A673 (cell line): ENCODE data around the gene GRIN3A. TPM values are rescaled to one million over a fixed set of nuclear protein-coding genes. Genes with fewer than 3 reads are reported as not detected.

Experiments used
- Bru-seq: library from RNA; stranded (reverse); fragments of 400-500 nt; gene quantifications from one replicate; lab custom pipeline; 2021; lab: Mats Ljungman, UMichigan
- BruChase-seq, 2 experiments: library from RNA; stranded (reverse); fragments of 400-500 nt; gene quantifications; one replicate each; lab custom pipeline; 2021; lab: Mats Ljungman, UMichigan
- BruUV-seq: library from RNA; stranded (reverse); fragments of 400-500 nt; replicated peaks from 2 replicates; lab custom pipeline; 2021; lab: Mats Ljungman, UMichigan
- CTCF ChIA-PET: fragments of 300-600 bp; sonication (Branson Sonifier 250); formaldehyde crosslinking; loops from one replicate; lab custom pipeline; 2022; ENCODE audit warnings: antibody characterized with exemption; lab: Charles Lee
- POLR2A ChIA-PET: fragments of 300-600 bp; sonication (Branson Sonifier 250); formaldehyde crosslinking; loops from one replicate; lab custom pipeline; 2022; ENCODE audit warnings: antibody characterized with exemption; ENCODE audit not compliant: low non-redundant PET; lab: Charles Lee
- DNase-seq: peaks from one replicate; pipeline ENCODE4 v3.0.0-alpha.2; 2015; ENCODE audit warnings: low spot score
- H3K27ac ChIP-seq: fragments of 200-600 bp; sonication (generic); 2 replicates; pipeline ENCODE4 v1.5.1; 2016; ENCODE audit warnings: mixed run types, low read depth, mild to moderate bottlenecking, mixed read lengths, antibody characterized with exemption, low read length; ENCODE audit not compliant: poor library complexity, severe bottlenecking
- H3K27me3 ChIP-seq: fragments of 200-600 bp; sonication (generic); replicated peaks from 2 replicates; pipeline ENCODE4 v1.6.1; 2017; ENCODE audit warnings: mixed run types, low read depth, mild to moderate bottlenecking, mixed read lengths, antibody characterized with exemption, low read length; ENCODE audit not compliant: insufficient read depth, poor library complexity
- H3K36me3 ChIP-seq: fragments of 200-600 bp; sonication (generic); 2 replicates; pipeline ENCODE4 v1.6.1; 2016; ENCODE audit warnings: mixed run types, mild to moderate bottlenecking, mixed read lengths, antibody characterized with exemption, low read length; ENCODE audit not compliant: insufficient read depth, poor library complexity, severe bottlenecking
- H3K4me1 ChIP-seq: fragments of 200-600 bp; sonication (generic); 2 replicates; pipeline ENCODE4 v1.6.1; 2017; ENCODE audit warnings: mixed run types, mild to moderate bottlenecking, mixed read lengths, antibody characterized with exemption, low read length; ENCODE audit not compliant: insufficient read depth, poor library complexity, severe bottlenecking
- H3K4me3 ChIP-seq: fragments of 200-600 bp; sonication (generic); 2 replicates; pipeline ENCODE4 v1.5.1; 2016; ENCODE audit warnings: low read depth, mixed run types, mild to moderate bottlenecking, mixed read lengths, low read length; ENCODE audit not compliant: poor library complexity, severe bottlenecking
- H3K9me3 ChIP-seq: fragments of 200-600 bp; sonication (generic); 2 replicates; pipeline ENCODE4 v1.6.1; 2016; ENCODE audit warnings: mixed run types, low read depth, mild to moderate bottlenecking, mixed read lengths, antibody characterized with exemption, low read length; ENCODE audit not compliant: poor library complexity, severe bottlenecking
- EZH2 ChIP-seq: fragments of 200-600 bp; sonication (generic); IDR thresholded peaks from 2 replicates; pipeline ENCODE4 v1.6.1; 2017; ENCODE audit warnings: borderline replicate concordance, low read depth, mild to moderate bottlenecking, mixed read lengths, antibody characterized with exemption, low read length; ENCODE audit not compliant: poor library complexity, severe bottlenecking
- intact Hi-C: fragments of 100-400 bp; cut with micrococcal nuclease; formaldehyde crosslinking; loops from one replicate; pipeline ENCODE4 v1.10.0; 2022; ENCODE audit not compliant: unreplicated experiment
- long read RNA-seq: library from polyadenylated mRNA; stranded (forward); transcript quantifications from one replicate; pipeline ENCODE4 v2.0.0, GENCODE V29; 2022
- total RNA-seq: library from RNA; stranded (reverse); gene quantifications from 2 replicates; pipeline ENCODE4 v1.2.3, GENCODE V29; 2021
- TF ChIP-seq, protein P1 (sequence below): fragments of 300-800, 200-600 bp; sonication (generic); conservative IDR thresholded peaks from 2 replicates; pipeline ENCODE4 v1.5.1; 2017; ENCODE audit warnings: low read depth, mild to moderate bottlenecking, antibody characterized with exemption, low read length, moderate library complexity, mixed read lengths

Gene GRIN3A
- total RNA-seq, result not detected in 2 replicates
- percentile 1 among the genes with signal in this experiment for Bru-seq, nascent RNA
- not detected for BruChase-seq, experiment 1, labeled RNA remaining after a 2-hour chase
- not detected for BruChase-seq, experiment 2, labeled RNA remaining after a 6-hour chase
- long read RNA-seq, partial matches to known transcripts, result 0 of 2 reads
- long read RNA-seq, other reads (novel, unspliced or antisense), result 2 of 2 reads

DNA sequence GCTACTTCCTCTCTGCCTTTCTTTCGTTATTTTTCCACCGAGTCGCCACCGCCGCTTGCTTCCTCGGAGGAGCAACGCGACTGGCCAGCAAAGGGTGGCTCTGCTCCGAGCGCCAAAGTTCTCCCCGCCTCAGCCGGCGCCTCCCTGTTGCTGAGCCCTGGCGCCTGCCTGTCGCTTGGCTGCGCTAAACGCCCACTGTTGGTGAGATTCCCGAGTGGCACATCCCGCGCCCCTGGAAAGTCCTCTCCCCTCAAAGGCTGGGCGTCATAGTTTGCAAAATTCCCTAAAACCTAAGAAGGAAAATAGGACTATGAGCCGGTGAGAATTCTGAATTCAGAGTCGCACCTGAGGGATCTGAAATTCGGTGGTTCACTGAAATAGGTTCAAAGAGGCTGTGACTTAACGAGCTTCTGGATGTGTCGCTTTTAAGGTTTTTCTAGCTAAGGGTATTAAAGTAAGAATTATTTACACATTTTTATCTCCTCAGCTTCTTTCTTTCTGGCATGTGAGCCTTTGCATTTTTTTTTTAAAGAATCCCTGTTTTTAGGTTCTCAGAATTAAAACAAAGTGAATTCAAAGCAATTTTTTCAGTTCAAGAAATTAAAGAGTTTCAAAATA is at the start of gene GRIN3A:
GRIN3A (minus strand) TSS at position 82 of the 618 bp plus-strand sequence. CDS start 668 bp downstream, outside the sequence.
- Histone ChIP-seq H3K4me3 (no peak within 1 kb of the TSS), H3K27me3 (peaks cover 81% of the 10 kb centered on the region), H3K27ac (no peak within 1 kb of the TSS), H3K4me1 (no peaks in the 10 kb centered on the region), H3K36me3 (no peaks in the 10 kb centered on the region), H3K9me3 (no peaks in the 10 kb centered on the region)
- TF ChIP-seq, protein P1, sequence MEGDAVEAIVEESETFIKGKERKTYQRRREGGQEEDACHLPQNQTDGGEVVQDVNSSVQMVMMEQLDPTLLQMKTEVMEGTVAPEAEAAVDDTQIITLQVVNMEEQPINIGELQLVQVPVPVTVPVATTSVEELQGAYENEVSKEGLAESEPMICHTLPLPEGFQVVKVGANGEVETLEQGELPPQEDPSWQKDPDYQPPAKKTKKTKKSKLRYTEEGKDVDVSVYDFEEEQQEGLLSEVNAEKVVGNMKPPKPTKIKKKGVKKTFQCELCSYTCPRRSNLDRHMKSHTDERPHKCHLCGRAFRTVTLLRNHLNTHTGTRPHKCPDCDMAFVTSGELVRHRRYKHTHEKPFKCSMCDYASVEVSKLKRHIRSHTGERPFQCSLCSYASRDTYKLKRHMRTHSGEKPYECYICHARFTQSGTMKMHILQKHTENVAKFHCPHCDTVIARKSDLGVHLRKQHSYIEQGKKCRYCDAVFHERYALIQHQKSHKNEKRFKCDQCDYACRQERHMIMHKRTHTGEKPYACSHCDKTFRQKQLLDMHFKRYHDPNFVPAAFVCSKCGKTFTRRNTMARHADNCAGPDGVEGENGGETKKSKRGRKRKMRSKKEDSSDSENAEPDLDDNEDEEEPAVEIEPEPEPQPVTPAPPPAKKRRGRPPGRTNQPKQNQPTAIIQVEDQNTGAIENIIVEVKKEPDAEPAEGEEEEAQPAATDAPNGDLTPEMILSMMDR, result peak; percentile 25; the same call in 1 of the 2 replicates
- peak; percentile 98 for TF ChIP-seq EZH2
- BruUV-seq, result no TSS peak
- peak; percentile 13 for DNase-seq
- intact Hi-C loops, result no loop called here
- CTCF ChIA-PET, result no interaction called here
- POLR2A ChIA-PET, result no interaction called here

- BruUV-seq, result no TSS peak
- CTCF ChIA-PET, result interaction anchor here (0.7 kb wide), 1 partner anchor 646 kb away, joined by 3 read pairs; no protein-coding TSS in a partner anchor
- Histone ChIP-seq H3K4me1 (no peaks in the 10 kb centered on the region), H3K36me3 (no peaks in the 10 kb centered on the region), H3K9me3 (no peaks in the 10 kb centered on the region), H3K4me3 (no peak overlapping the region), H3K27me3 (no peaks in the 10 kb centered on the region), H3K27ac (no peak overlapping the region)
- intact Hi-C loops, result no loop called here
- TF ChIP-seq, protein P1, result no peak
- TF ChIP-seq EZH2, result no peak
- DNase-seq, result no peak
- POLR2A ChIA-PET, result no interaction called here
These were observed 49.4 kb upstream of the GRIN3A start for GRCh38 chr9:101787891-101788290.

DNA sequence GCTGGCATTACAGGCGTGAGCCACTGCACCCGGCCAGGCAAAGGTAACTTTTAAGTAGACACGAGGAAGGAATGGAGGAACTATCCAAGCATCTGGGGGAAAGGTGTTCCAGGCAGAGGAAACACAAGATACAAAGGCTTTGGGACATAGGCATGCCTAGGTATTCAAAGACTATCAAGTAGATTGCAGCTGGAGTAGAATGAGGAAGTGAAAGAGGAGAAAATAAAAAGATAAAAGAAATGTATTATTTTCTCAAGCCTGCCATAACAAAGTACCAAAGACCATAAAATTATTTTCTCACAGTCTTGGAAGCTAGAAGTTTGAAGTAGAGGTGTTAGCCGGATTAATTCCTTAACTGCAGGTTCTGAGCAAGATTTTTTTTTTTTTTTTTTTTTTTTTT is 39.9 kb upstream of the GRIN3A start:
- Histone ChIP-seq H3K27me3 (no peaks in the 10 kb centered on the region), H3K27ac (no peak overlapping the region), H3K4me3 (no peak overlapping the region), H3K4me1 (no peaks in the 10 kb centered on the region), H3K36me3 (no peaks in the 10 kb centered on the region), H3K9me3 (no peaks in the 10 kb centered on the region)
- ChIA-PET CTCF (no interaction called here), POLR2A (interaction anchor here (0.6 kb wide), 2 partner anchors 122 to 271 kb away, joined by 3 to 4 read pairs; no protein-coding TSS in a partner anchor)
- BruUV-seq, result no TSS peak
- no peak for TF ChIP-seq EZH2
- TF ChIP-seq, protein P1, result no peak
- intact Hi-C loops, result no loop called here
- no peak for DNase-seq
